HL-60 (cell line): ENCODE measurements around the gene C4BPA.

ENCODE experiments used
- POLR2AphosphoS5 ChIP-seq: IDR thresholded peaks from 2 replicates; pipeline ENCODE4 v1.6.1; 2012; ENCODE audit warnings: low read depth
- TF ChIP-seq, protein P1 (sequence below): IDR thresholded peaks from one replicate; pipeline ENCODE4 v1.5.1; 2011; ENCODE audit warnings: low read length, control low read depth, inconsistent platforms; ENCODE audit not compliant: insufficient read depth

GRCh38 chr1:207078578-207079132 lies 25.4 kb upstream of the C4BPA start:
- no peak for TF ChIP-seq POLR2AphosphoS5
- TF ChIP-seq, protein P1, sequence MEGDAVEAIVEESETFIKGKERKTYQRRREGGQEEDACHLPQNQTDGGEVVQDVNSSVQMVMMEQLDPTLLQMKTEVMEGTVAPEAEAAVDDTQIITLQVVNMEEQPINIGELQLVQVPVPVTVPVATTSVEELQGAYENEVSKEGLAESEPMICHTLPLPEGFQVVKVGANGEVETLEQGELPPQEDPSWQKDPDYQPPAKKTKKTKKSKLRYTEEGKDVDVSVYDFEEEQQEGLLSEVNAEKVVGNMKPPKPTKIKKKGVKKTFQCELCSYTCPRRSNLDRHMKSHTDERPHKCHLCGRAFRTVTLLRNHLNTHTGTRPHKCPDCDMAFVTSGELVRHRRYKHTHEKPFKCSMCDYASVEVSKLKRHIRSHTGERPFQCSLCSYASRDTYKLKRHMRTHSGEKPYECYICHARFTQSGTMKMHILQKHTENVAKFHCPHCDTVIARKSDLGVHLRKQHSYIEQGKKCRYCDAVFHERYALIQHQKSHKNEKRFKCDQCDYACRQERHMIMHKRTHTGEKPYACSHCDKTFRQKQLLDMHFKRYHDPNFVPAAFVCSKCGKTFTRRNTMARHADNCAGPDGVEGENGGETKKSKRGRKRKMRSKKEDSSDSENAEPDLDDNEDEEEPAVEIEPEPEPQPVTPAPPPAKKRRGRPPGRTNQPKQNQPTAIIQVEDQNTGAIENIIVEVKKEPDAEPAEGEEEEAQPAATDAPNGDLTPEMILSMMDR: no peak
